MCF 10A (cell line): ENCODE data around the gene NKX2-1. TPM values are rescaled to one million over a fixed set of nuclear protein-coding genes. Genes with fewer than 3 reads are reported as not detected.

ENCODE experiments used
- BruUV-seq: library from RNA; stranded (reverse); fragments of 400-500 nt; replicated peaks from 2 replicates; lab custom pipeline; 2021; lab: Mats Ljungman, UMichigan
- CTCF ChIA-PET: fragments of 300-600 bp; sonication (Branson Sonifier 250); formaldehyde crosslinking; extraction: SDS; loops from one replicate; lab custom pipeline; 2021; ENCODE audit warnings: antibody characterized with exemption, inconsistent platforms; lab: Yijun Ruan, JAX
- POLR2A ChIA-PET: fragments of 300-600, 350-650 bp; sonication (Branson Sonifier 250); formaldehyde crosslinking; extraction: SDS; loops from one replicate; lab custom pipeline; 2020; ENCODE audit warnings: antibody characterized with exemption, inconsistent platforms; lab: Yijun Ruan, JAX
- DNase-seq: peaks from one replicate; pipeline ENCODE4 v3.0.0-alpha.2; 2018; ENCODE audit not compliant: unreplicated experiment
- H3K27ac Mint-ChIP-seq: one replicate; pipeline ENCODE4 v1.8.0; 2022; ENCODE audit warnings: mild to moderate bottlenecking, low read depth, mixed read lengths; ENCODE audit not compliant: unreplicated experiment
- H3K27me3 Mint-ChIP-seq: one replicate; pipeline ENCODE4 v1.8.0; 2022; ENCODE audit warnings: mixed read lengths; ENCODE audit not compliant: insufficient read depth, unreplicated experiment
- H3K36me3 Mint-ChIP-seq: one replicate; pipeline ENCODE4 v1.8.0; 2022; ENCODE audit warnings: mild to moderate bottlenecking, moderate library complexity, mixed read lengths; ENCODE audit not compliant: insufficient read depth, unreplicated experiment
- H3K4me1 Mint-ChIP-seq: one replicate; pipeline ENCODE4 v1.8.0; 2022; ENCODE audit warnings: mixed read lengths; ENCODE audit not compliant: insufficient read depth, unreplicated experiment
- H3K4me3 Mint-ChIP-seq: one replicate; pipeline ENCODE4 v1.8.0; 2022; ENCODE audit warnings: mild to moderate bottlenecking, moderate library complexity, mixed read lengths; ENCODE audit not compliant: unreplicated experiment
- H3K9me3 Mint-ChIP-seq: one replicate; pipeline ENCODE4 v1.8.0; 2022; ENCODE audit warnings: mixed read lengths; ENCODE audit not compliant: unreplicated experiment
- intact Hi-C: fragments of 100-400 bp; cut with micrococcal nuclease; formaldehyde crosslinking; loops from 2 replicates; pipeline ENCODE4 v1.14.1; 2022
- total RNA-seq: library from RNA; stranded (reverse); gene quantifications from 2 replicates; pipeline ENCODE4 v1.2.3, GENCODE V29; 2022
- TF ChIP-seq, protein P1 (sequence below): fragments of 200-600 bp; IDR thresholded peaks from one replicate; pipeline ENCODE4 v1.8.0; 2022; ENCODE audit warnings: antibody characterized with exemption, mild to moderate bottlenecking; ENCODE audit not compliant: unreplicated experiment

The NKX2-1 gene
- total RNA-seq, 1 experiment from 2014 or later = not detected

DNA sequence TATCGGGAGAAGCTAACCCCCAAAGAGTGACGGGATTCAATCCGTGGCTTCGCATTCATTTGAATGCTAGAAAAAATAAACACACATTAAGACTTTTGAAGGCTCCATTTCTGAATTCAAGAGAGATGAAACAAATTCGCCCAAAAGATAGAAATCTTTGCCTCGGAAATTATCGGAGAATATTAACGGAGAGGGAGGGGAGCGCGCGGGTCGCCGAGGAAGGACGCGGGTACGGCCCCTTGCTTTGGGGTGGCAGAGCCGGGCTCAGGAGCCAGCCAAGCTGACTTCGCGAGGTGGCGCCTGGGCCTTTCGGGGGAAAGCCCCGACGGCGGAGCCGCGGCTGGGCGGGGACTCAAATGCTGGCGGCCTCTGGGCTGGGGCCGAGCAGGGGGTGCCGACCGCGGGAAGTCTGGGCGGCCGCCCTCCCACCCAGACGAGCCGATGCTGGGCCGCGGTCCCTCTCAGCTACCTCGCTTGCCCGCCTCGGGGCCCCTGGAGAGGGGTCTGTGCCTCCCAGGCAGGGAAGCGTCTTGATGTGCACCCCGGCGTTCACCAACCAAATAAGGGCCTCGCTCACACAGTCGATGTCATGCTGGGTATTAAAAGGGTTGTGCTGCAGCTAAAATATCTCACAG, 14.7 kb downstream of the NKX2-1 start:
- Mint-ChIP-seq H3K27me3 (peaks cover 99% of the 10 kb centered on the region), H3K4me3 (no peak overlapping the region), H3K27ac (no peak overlapping the region), H3K36me3 (no peaks in the 10 kb centered on the region), H3K4me1 (no peaks in the 10 kb centered on the region), H3K9me3 (no peaks in the 10 kb centered on the region)
- BruUV-seq = no TSS peak
- CTCF ChIA-PET = interaction anchor here (0.6 to 1.1 kb wide), 2 partner anchors 10 to 30 kb away, joined by 3 read pairs; no protein-coding TSS in a partner anchor
- POLR2A ChIA-PET = no interaction called here
- TF ChIP-seq, protein P1, sequence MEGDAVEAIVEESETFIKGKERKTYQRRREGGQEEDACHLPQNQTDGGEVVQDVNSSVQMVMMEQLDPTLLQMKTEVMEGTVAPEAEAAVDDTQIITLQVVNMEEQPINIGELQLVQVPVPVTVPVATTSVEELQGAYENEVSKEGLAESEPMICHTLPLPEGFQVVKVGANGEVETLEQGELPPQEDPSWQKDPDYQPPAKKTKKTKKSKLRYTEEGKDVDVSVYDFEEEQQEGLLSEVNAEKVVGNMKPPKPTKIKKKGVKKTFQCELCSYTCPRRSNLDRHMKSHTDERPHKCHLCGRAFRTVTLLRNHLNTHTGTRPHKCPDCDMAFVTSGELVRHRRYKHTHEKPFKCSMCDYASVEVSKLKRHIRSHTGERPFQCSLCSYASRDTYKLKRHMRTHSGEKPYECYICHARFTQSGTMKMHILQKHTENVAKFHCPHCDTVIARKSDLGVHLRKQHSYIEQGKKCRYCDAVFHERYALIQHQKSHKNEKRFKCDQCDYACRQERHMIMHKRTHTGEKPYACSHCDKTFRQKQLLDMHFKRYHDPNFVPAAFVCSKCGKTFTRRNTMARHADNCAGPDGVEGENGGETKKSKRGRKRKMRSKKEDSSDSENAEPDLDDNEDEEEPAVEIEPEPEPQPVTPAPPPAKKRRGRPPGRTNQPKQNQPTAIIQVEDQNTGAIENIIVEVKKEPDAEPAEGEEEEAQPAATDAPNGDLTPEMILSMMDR = no peak
- intact Hi-C loops = no loop called here
- no peak for DNase-seq

DNA sequence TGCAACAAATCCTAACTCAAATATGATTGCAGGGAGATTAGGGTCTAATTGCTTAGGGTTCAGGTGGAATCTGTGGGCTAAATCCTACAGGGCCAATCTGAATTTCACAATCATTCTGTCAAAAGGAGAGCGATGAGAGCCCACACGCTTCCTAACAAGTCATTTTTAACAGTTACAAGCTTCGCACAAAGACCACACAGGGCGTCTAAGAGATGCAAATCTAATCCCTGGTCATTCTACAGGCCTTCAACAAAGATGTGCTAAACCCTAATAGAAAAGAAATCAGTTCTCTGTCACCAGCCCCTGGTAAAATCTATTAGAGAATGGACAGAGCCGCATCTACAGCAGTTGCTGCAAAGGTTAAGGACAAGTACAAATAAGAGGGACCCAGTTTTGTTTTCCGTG, 15.3 kb downstream of the NKX2-1 start:
- Mint-ChIP-seq H3K27ac (no peak overlapping the region), H3K36me3 (no peaks in the 10 kb centered on the region), H3K9me3 (no peaks in the 10 kb centered on the region), H3K4me1 (no peaks in the 10 kb centered on the region), H3K27me3 (peaks cover 99% of the 10 kb centered on the region), H3K4me3 (no peak overlapping the region)
- intact Hi-C loops = no loop called here
- BruUV-seq = no TSS peak
- CTCF ChIA-PET = interaction anchor here (0.6 to 1.1 kb wide), 2 partner anchors 9 to 31 kb away, joined by 3 read pairs; no protein-coding TSS in a partner anchor
- DNase-seq = no peak
- POLR2A ChIA-PET = no interaction called here
- TF ChIP-seq, protein P1 = no peak

DNA sequence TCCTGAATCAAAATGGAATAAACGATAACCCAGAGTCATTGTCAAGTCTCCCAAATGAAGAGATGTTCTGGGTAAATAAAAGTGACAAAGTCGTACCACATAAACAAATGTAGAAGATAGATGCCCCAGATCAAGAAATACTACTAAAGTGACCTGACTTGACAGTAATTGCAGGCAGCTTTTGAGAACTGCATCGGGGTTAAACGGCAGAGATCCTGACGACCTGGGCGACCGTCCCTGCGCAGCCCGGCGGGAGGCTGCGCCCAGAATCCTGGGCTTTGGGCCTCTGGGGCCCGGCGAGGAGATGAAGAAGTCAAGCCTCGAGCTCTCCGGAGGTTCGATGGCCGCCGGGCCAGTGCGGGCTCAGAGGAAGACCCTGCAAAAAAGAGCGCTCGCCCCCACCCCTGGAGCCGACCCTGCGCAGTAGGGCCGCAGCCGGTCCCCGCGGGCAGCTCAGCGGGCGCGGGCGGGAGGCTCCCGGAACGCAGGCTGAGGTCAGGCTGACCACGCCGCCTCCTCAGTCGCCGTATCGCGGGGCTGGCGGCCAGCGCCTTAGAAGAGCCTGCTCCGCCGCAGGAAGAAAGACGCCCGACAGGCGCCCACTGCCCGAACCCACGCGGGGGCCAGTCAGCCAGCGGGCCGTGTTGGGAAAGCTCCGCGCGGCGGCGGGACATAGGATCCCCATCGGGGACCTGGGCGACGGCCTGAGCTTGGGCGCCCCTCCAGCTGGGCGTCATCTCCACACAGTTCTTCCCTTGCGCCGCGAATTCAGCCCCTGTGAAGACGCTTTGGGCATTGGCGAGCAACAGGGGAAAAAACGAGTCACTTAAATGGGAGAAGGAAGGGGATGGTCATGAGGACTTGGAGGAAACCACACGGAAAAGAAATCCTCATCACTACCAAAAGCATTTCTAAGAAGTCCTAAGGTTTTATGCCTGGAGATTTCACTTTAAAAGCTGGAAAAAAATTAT, 16.0 kb downstream of the NKX2-1 start:
- Mint-ChIP-seq H3K4me3 (no peak overlapping the region), H3K4me1 (no peaks in the 10 kb centered on the region), H3K36me3 (no peaks in the 10 kb centered on the region), H3K9me3 (no peaks in the 10 kb centered on the region), H3K27me3 (peaks cover 99% of the 10 kb centered on the region), H3K27ac (no peak overlapping the region)
- DNase-seq = no peak
- ChIA-PET CTCF (no interaction called here), POLR2A (no interaction called here)
- BruUV-seq = no TSS peak
- intact Hi-C loops = no loop called here
- TF ChIP-seq, protein P1 = no peak
